ENCODE data around the gene PACSIN2. TPM values are rescaled to one million over a fixed set of nuclear protein-coding genes. Genes with fewer than 3 reads are reported as not detected.
"Not testable (repeated sequence)": the region's sequence is repeated elsewhere in the genome, so short reads cannot be mapped to it uniquely, and the experiment has no call there.

Gene PACSIN2
- total RNA-seq, 1 donor from 2014 or later = 49.1 TPM

GRCh38 chr22:43009444-43009843 is 5.5 kb downstream of the PACSIN2 start:
- no peak for DNase-seq

DNA sequence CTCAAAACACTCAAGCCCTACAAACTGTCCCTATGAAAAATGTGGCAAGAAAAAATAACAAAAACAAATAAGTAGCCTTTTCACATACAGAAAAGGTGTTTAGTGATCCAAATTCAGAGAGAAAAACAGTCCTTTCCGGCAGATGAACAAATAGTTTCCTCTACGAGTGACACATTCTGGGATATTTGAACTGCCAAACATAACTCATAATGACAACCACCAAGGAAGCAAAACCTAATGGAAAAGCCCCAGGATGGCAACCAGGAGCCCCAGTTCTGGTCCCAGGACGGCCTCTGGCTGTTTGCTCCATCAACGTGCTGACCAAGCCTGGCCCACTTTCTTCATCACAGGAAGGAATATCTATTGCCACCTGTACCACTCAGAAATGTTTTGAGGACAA is 6.0 kb downstream of the PACSIN2 start:
- DNase-seq = no peak

DNA sequence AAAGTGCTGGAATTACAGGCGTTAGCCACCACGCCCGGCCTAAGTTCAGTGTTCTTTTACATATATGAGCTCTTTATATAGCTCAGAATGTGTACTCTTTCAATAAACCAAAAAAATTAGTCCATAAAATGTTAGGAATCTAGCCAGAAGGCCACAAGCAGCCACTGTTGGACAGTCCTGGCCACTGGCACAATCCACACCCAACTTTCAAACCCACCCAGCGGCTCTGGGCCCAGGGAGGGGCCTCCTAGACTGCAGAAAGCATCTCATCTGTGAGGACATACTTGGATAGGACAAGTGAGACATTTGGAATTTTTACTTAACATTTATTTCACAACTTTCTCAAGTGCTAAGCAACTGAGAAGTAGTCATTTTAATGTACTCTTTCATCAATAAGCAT is 6.4 kb downstream of the PACSIN2 start:
- no peak for DNase-seq

- DNase-seq = no peak
These were observed 7.3 kb downstream of the PACSIN2 start for GRCh38 chr22:43007519-43008102.

GRCh38 chr22:43006753-43007152 is 8.2 kb downstream of the PACSIN2 start:
- DNase-seq = no peak

DNA sequence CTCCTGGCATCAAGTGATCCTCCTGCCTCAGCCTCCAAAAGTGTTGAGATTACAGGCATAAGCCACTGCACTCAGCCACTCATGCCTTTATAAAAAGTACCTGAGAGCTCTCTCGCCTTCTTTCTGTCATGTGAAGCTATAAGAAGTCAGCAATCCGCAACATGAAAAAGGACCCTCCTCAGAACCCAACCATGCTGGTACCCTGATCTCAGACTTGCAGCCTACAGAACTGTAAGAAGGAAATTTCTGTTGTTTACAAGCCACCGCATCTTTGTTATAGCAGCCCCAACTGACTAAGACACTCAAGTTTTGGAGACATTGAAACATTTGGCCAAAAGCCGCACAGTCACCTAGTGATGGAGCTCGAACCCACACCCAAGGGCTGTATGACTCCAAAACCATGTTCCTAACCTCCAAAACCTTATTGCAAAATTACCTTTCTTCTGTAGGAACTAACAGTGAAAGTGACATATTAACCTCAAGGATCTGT is 8.9 kb downstream of the PACSIN2 start:
- DNase-seq = no peak

GRCh38 chr22:43005106-43005505 is 9.8 kb downstream of the PACSIN2 start:
- no peak for DNase-seq

DNA sequence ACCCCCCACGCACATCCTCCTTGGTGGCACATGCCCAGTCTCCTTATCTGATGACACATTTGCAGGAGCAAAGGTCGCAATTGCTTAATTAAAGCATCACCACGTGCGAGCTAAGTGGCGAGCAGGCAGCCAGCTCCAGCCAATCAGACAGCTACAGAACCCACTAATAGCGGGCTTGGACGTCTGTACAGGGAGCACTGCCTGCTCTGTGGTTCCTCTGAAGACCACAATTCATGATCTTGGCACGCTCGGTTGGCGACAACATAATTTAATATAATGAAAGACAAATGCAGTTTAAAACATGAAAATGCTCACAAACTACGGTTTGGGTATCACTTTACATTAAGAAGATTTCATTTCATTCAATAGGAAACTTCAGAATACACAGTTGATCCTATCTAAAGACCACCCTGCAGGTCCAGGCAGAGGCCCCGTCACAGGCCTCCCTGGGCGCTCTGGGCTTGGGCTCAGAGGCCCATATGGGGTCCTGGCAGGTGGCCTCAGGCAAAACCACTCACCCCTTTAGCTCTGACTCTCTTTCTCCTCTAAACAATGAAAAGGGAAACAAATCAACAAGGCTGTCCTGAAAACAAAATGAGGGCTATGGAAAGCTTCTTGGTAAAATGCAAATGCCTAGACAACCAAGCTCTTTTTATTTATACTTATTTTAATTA is 10.4 kb downstream of the PACSIN2 start:
- no peak for DNase-seq

DNA sequence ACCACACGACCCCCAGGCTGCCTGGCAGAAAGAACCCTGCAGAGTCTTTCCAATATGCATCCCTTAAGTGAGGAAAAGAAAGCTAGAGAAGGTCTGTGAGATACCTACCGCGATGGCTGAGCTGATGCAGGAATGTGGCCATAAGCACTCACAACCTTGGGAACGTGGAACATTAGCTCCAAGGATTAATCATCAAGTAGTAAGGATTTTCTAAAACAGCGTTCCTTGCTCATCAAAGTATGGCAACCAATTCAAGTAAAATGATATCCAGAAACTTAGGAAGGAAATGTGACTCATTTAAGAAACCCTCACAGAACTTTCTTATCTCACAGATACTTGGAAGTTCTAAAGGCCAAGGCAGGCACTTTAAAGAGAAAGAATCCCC is 12.8 kb downstream of the PACSIN2 start:
- no peak for DNase-seq

DNA sequence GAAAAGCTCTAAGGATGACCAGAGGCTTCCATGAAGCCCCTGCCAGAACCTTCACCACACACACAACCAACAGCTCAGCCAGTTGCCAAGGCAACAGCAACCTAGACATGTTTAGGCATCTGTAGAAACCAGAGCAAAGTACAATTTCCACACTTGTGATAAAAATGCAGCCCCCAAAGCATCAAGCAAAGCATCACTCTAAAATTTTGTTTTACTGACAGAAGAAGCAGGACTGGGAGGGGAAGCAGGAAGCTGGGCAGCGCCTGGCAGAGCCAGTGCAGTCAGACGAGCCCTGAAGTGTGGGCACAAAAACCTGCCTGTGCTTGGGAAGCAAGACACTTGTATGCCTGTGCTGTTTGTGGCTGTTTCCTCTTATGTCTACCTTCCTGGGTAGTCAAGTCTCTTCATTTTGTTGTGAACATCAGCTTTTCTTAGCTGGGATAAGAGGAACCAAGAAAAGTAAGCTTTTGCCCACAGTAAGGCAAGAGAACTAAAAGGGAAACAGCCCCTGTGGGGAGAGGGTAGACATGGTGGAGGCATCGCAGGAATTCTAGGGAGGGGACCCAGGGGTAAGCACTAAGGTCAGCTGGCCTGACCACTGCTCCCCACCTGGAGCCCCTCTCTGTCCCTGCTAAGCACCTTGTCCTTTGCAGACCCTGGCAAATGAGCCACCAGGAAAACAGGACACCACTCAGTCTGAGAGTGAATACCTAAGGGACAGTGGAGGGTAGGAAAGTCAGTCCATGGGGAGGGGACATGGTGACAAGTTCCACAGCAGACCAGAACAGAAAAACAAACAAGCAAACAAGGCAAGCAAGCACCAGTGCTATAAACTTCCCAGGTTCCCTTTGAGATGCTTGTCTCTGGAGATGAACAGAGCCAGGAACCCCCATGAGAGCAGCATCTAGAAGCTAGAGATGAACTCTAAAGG is 13.4 kb downstream of the PACSIN2 start:
- no peak for DNase-seq

DNA sequence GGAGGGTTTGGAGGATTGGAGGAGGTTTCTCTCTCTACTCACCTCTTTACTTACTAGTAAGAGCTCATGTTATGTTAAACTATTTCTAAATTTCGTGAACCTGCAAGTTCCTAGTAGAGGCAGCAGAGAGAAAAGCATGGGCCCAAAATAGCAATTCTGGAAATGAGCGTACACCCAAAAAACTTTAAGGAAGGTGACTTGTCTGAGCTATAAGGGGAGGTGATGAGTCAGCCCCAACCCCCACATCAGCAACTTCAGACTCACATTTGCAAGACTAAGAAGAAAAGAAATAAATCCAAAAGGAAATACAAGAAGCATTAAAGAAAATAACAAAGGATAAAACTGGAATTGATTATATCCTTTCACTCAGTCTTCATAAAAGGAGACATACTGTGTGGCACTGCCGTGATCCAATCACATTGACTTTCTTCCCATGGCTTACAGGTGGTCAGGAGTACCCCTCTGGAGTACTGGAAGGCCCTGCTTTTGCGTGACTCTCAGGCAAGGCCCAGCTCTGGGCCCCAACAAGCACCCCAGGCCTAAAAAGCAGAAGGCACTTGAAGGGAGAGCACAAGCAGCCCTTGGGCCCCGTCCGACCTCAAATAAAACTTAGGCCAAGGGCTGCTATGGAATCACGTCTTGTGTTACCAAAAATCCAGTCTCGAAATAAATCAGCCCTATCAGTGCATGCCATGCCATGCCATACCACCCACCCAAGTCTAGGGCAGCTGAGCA is 14.3 kb downstream of the PACSIN2 start:
- no peak for DNase-seq

- DNase-seq = no peak
These were observed 17.3 kb downstream of the PACSIN2 start for GRCh38 chr22:42997582-42998090.

GRCh38 chr22:42996646-42997365 is 18.1 kb downstream of the PACSIN2 start:
- DNase-seq = no peak

GRCh38 chr22:42995654-42996053 is 19.3 kb downstream of the PACSIN2 start:
- not testable (repeated sequence) for DNase-seq

GRCh38 chr22:42994917-42995562 is 19.9 kb downstream of the PACSIN2 start:
- peak; percentile 80 for DNase-seq

DNA sequence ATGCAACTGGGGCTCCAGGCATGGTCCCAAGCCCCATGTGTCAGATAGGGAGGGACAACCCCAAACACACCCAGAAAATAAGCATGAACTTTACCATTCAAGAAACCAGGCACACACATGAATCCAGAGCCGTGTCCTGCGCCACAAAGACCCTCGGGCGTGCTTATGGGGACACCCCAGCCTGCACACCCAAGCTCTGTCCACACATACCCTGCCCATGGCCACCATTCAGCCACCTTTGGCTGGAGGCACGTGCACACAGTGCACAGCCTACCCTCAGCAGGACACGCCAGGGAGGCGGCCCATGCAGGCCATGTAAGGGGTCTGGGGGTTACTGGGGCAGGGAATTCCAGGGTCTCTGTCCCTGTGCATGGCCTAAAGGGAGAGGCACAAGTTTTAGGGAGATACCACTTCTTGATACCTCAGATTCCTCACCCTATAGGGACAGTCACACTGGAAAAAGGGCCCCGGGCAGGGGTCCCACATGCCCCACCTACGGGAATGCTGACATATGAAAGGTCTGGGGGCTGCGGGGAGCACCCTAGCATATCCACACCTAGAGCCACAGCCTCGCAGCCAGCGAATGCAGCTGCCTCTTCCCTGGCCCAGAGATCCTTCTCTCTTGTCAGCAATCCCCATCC is 20.6 kb downstream of the PACSIN2 start:
- no peak for DNase-seq

DNA sequence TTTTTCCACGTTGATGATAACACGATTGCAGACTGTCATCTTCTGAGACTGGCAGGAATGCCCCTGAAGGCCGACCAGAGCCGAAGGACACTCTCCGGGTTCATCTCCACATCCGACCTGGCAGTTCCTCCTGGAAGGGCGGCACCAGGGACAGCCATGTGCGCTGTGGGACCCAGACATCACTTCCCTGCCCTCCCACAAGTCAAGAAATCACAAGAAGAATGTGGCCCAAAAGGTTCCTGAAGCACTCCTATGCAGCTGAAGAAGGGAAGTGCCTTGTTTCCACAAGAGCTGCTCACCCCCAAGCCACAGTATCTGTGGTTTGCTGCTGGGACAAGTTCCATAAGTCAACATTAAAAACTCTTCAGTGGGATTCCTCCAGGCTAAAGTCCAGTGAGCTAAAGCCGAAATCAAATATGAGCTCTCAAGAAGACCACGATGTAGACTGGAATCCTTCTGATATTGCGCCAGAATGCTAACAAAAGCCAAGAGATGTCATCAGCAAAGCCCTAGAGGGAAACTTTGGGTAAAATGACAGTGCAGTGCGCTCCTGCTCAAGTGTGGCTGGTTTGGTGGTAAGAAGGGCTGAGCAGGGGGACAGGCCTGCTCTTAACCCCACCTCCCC is 21.2 kb downstream of the PACSIN2 start:
- DNase-seq = peak; percentile 55

DNA sequence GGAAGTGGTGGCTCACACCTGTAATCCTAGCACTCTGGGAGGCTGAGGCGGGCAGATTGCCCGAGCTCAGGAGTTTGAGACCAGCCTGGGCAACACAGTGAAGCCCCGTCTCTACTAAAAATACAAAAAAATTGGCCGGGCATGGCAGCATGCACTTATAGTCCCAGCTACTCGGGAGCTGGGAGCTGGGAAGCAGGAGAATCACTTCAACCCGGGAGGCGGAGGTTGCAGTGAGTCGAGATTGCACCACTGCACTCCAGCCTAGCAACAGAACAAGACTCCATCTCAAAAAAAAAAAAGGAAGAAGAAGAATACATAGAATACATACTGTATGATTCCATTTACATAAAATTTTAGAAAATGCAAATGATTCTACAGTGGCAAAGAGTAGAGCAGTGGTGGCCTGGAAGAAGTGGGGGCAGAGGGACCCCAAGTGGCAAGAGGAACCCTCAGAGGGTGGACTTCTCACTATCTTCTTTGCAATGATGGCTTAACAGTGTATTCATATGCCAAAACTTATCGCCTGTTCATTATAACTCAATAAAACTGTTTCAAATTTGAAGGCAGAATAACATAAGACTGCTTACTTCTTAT is 22.0 kb downstream of the PACSIN2 start:
- DNase-seq = no peak

DNA sequence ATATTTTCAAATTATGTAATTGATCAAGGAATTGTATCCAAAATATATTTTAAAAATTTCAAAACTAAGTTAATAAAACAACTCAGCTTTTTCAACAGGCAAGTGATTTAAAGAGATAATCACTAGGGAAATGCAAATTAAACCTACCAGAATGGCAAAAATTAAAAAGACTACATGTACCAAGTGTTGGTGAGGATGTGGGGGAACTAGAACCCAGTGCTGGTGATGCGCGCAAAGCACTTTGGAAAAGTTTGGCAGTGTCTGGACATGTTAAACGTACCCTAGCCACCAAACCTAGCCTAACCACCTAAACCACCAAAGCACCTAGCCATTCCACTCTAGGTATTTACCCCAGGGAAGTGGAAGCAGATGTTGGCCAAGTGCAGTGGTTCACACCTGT is 22.9 kb downstream of the PACSIN2 start:
- DNase-seq = no peak
